B cell (primary cell): ENCODE data around the gene CBL. TPM values are rescaled to one million over a fixed set of nuclear protein-coding genes. Genes with fewer than 3 reads are reported as not detected.
A peak's percentile ranks its signal among the peaks of the same experiment; 100 is the strongest.

Experiments used
- ATAC-seq: fragments of 200-7000 bp; cut with Tn5 transposase; one replicate; pipeline ENCODE4 v1.10.0; 2021; ENCODE audit warnings: low read depth, mild to moderate bottlenecking, moderate number of reproducible peaks, moderate library complexity
- CTCF ChIA-PET: fragments of 350-600 bp; sonication (Branson Sonifier 250); formaldehyde crosslinking; loops from one replicate; lab custom pipeline; 2021; ENCODE audit warnings: antibody characterized with exemption, inconsistent platforms; lab: Charles Lee
- POLR2A ChIA-PET: fragments of 350-600 bp; sonication (Branson Sonifier 250); formaldehyde crosslinking; loops from one replicate; lab custom pipeline; 2021; ENCODE audit warnings: antibody characterized with exemption; lab: Charles Lee
- DNase-seq: peaks from one replicate; pipeline ENCODE4 v3.0.0; 2013
- H2AFZ ChIP-seq: 2 replicates; pipeline ENCODE4 v1.6.1; 2012; ENCODE audit warnings: mild to moderate bottlenecking, low read depth, low read length; ENCODE audit not compliant: insufficient read depth, poor library complexity, severe bottlenecking
- H3K27ac ChIP-seq, 2 donors: 1 replicate in 1 of 2; 2 replicates in 1 of 2; pipeline ENCODE4 v1.5.1; 2012 to 2013; ENCODE audit warnings: low read length in 2 of 2, mild to moderate bottlenecking in 2 of 2, moderate library complexity in 1 of 2
- H3K27me3 ChIP-seq, 4 experiments: fragments of 200-600 bp in 1 of 4; sonication (generic) in 1 of 4; replicated peaks in 1 of 4; 1 replicate in 2 of 4; 2 replicates in 2 of 4; pipeline versions ENCODE4 v1.6.1 to v1.7.0; 2013 to 2016; ENCODE audit warnings: low read length in 3 of 4, mild to moderate bottlenecking in 2 of 4, mixed read lengths in 1 of 4, moderate library complexity in 1 of 4; ENCODE audit not compliant: insufficient read depth in 4 of 4, control insufficient read depth in 3 of 4; ENCODE audit errors: control extremely low read depth in 1 of 4
- H3K36me3 ChIP-seq, 2 experiments: replicated peaks in 1 of 2; 1 replicate in 1 of 2; 2 replicates in 1 of 2; pipeline versions ENCODE4 v1.6.1 to v1.7.1; 2013; ENCODE audit warnings: low read length in 1 of 2; ENCODE audit not compliant: insufficient read depth in 2 of 2, control insufficient read depth in 1 of 2; ENCODE audit errors: control extremely low read depth in 1 of 2, extremely low read depth in 1 of 2
- H3K4me1 ChIP-seq, 2 donors: fragments of 200-600 bp in 1 of 2; sonication (generic) in 1 of 2; 1 replicate in 1 of 2; 2 replicates in 1 of 2; pipeline versions ENCODE4 v1.5.1 to v1.6.1; 2013 to 2017; ENCODE audit warnings: low read length in 2 of 2; ENCODE audit not compliant: control insufficient read depth in 2 of 2, insufficient read depth in 2 of 2
- H3K4me2 ChIP-seq: replicated peaks from 2 replicates; pipeline ENCODE3; 2012; ENCODE audit warnings: mild to moderate bottlenecking, low read depth, low read length; ENCODE audit not compliant: poor library complexity, severe bottlenecking
- H3K4me3 ChIP-seq, 5 experiments: fragments of 200-600 bp in 1 of 5; sonication (generic) in 1 of 5; 1 replicate in 3 of 5; 2 replicates in 2 of 5; pipeline versions ENCODE4 v1.5.1 to v1.7.0; 2011 to 2016; ENCODE audit warnings: low read length in 4 of 5, mild to moderate bottlenecking in 4 of 5, low read depth in 2 of 5, control low read depth in 1 of 5, moderate library complexity in 1 of 5; ENCODE audit not compliant: insufficient read depth in 1 of 5; ENCODE audit errors: control extremely low read depth in 1 of 5, extremely low read depth in 1 of 5
- H3K79me2 ChIP-seq: fragments of 200-600 bp; sonication (generic); one replicate; pipeline ENCODE4 v1.6.0; 2016; ENCODE audit warnings: low read length; ENCODE audit not compliant: control insufficient read depth, insufficient read depth
- H3K9ac ChIP-seq: fragments of 200-600 bp; sonication (generic); 2 replicates; pipeline ENCODE4 v1.6.1; 2017; ENCODE audit warnings: mild to moderate bottlenecking, low read length, moderate library complexity
- H3K9me3 ChIP-seq, 3 donors: one replicate each; pipeline versions ENCODE4 v1.6.1 to v1.7.1; 2013; ENCODE audit warnings: low read length in 2 of 3; ENCODE audit not compliant: control insufficient read depth in 2 of 3, insufficient read depth in 1 of 3; ENCODE audit errors: control extremely low read depth in 1 of 3
- H4K20me1 ChIP-seq: 2 replicates; pipeline ENCODE4 v1.6.0; 2012; ENCODE audit warnings: mild to moderate bottlenecking, low read length; ENCODE audit not compliant: insufficient read depth, control insufficient read depth, poor library complexity, severe bottlenecking
- H3K27ac Mint-ChIP-seq: one replicate; pipeline ENCODE4 v1.8.0; 2021; ENCODE audit warnings: mixed read lengths
- H3K27me3 Mint-ChIP-seq: one replicate; pipeline ENCODE4 v1.8.0; 2021; ENCODE audit warnings: mixed read lengths
- H3K4me1 Mint-ChIP-seq: one replicate; pipeline ENCODE4 v1.8.0; 2021; ENCODE audit warnings: mixed read lengths
- H3K4me3 Mint-ChIP-seq: one replicate; pipeline ENCODE4 v1.8.0; 2021; ENCODE audit warnings: mixed read lengths
- H3K9me3 Mint-ChIP-seq: one replicate; pipeline ENCODE4 v1.8.0; 2022; ENCODE audit warnings: mixed read lengths; ENCODE audit not compliant: insufficient read depth
- CTCF ChIP-seq: fragments of 200-600 bp; IDR thresholded peaks from one replicate; pipeline ENCODE4 v1.8.0; 2022; ENCODE audit warnings: antibody characterized with exemption, mild to moderate bottlenecking
- EZH2 ChIP-seq: IDR thresholded peaks from 2 replicates; pipeline ENCODE4 v1.6.1; 2012; ENCODE audit warnings: borderline replicate concordance, low read depth, mild to moderate bottlenecking, moderate library complexity, low read length; ENCODE audit not compliant: insufficient read depth, poor library complexity, severe bottlenecking
- WGBS: methylation state at CpG from one replicate; pipeline ENCODE4 v1.1.5; 2013; ENCODE audit warnings: missing lambda C conversion rate; ENCODE audit not compliant: insufficient coverage; 5-methylcytosine and 5-hydroxymethylcytosine counted together
- intact Hi-C: fragments of 100-400 bp; cut with micrococcal nuclease; formaldehyde crosslinking; loops from one replicate; pipeline ENCODE4 v1.10.0; 2022
- polyA plus RNA-seq: library from polyadenylated mRNA; depleted of rRNA; stranded (reverse); fragments of >200 nt; gene quantifications from 2 replicates; pipeline ENCODE4 v1.2.3, GENCODE V29; 2012
- total RNA-seq, 2 donors: library from RNA; stranded (reverse); fragments of 120-200 nt in 1 of 2; gene quantifications; 1 replicate in 1 of 2; 2 replicates in 1 of 2; pipeline versions ENCODE4 v1.2.3 to v1.2.4, GENCODE V29; 2013 to 2022

Gene CBL
- total and polyA plus RNA-seq, 2 donors (not counting 1 experiment from before 2014, with no cell fraction given), result 11.7 to 35.2 TPM

- Histone ChIP-seq H3K27ac (no peak overlapping the region), H3K79me2 (peaks cover 5% of the 10 kb centered on the region), H3K4me2 (peak overlapping the region; percentile 76), H4K20me1 (peaks cover 7% of the 10 kb centered on the region), H2AFZ (peak overlapping the region; percentile 45), H3K4me3 (peak overlapping the region in 2 of 5 experiments; percentile 9 to 20), H3K9me3 (peaks cover 0 to 3% (median 0%) of the 10 kb centered on the region in 3 donors), H3K27me3 (peaks cover 0 to 55% (median 30%) of the 10 kb centered on the region in 4 experiments), H3K4me1 (peaks cover 37 to 38% of the 10 kb centered on the region in 2 donors), H3K9ac (peak overlapping the region; percentile 32), H3K36me3 (peaks cover 0 to 2% of the 10 kb centered on the region in 2 experiments)
- H3K27ac Mint-ChIP-seq, result no peak overlapping the region
- H3K4me1 Mint-ChIP-seq, result peaks cover 33% of the 10 kb centered on the region
- H3K9me3 Mint-ChIP-seq, result no peaks in the 10 kb centered on the region
- ATAC-seq (no peak), DNase-seq (peak; percentile 53)
- H3K4me3 Mint-ChIP-seq, result peak overlapping the region; percentile 76
- peaks cover 40% of the 10 kb centered on the region for H3K27me3 Mint-ChIP-seq
- ChIA-PET CTCF (interaction anchor here (0.6 to 4.0 kb wide), 5 partner anchors 13 to 173 kb away, joined by 3 to 45 read pairs (median 6); partner anchors contain the start of gene USP2), POLR2A (interaction anchor here (0.5 kb wide), 1 partner anchor 556 kb away, joined by 4 read pairs; no protein-coding TSS in a partner anchor)
- TF ChIP-seq CTCF (peak; percentile 66), EZH2 (peak; percentile 50)
- intact Hi-C loops, result no loop called here
- WGBS, result 14% methylated on average over 86 of the region's 86 CpGs
These were observed 133.6 kb downstream of the CBL start for GRCh38 chr11:119339589-119340334.
